GM12891 (cell line): ENCODE data around the gene NXPH4.

Experiments
- DNase-seq: peaks from one replicate; pipeline ENCODE4 v3.0.0; 2011; ENCODE audit warnings: low spot score; ENCODE audit not compliant: insufficient read length
- FAIRE-seq: peaks from 2 replicates; lab custom pipeline; 2011; peaks lifted over from hg19 to GRCh38; lab: Jason Lieb, UNC
- PAX5 ChIP-seq: IDR thresholded peaks from 2 replicates; pipeline ENCODE4 v1.6.1; 2011; ENCODE audit warnings: low read length, moderate library complexity, mild to moderate bottlenecking; ENCODE audit not compliant: insufficient read depth, severe bottlenecking
- POLR2A ChIP-seq: IDR thresholded peaks from 2 replicates; pipeline ENCODE4 v1.6.1; 2011; ENCODE audit warnings: low read depth, low read length, control low read depth
- POLR2AphosphoS5 ChIP-seq: IDR thresholded peaks from 2 replicates; pipeline ENCODE4 v1.6.1; 2011; ENCODE audit warnings: low read depth, low read length, control low read depth
- POU2F2 ChIP-seq: IDR thresholded peaks from 2 replicates; pipeline ENCODE4 v1.6.1; 2011; ENCODE audit warnings: low read depth, mild to moderate bottlenecking, control low read depth, low read length, moderate library complexity
- SPI1 ChIP-seq: IDR thresholded peaks from 2 replicates; pipeline ENCODE4 v1.6.1; 2011; ENCODE audit warnings: low read depth, low read length, control low read depth
- TAF1 ChIP-seq: IDR thresholded peaks from 2 replicates; pipeline ENCODE4 v1.6.1; 2011; ENCODE audit warnings: low read depth, low read length, control low read depth

Gene NXPH4

GRCh38 chr12:57201219-57201618 is 15.4 kb upstream of the NXPH4 start:
- no peak for DNase-seq
- no peak for TF ChIP-seq POU2F2
- TF ChIP-seq POLR2A: no peak
- FAIRE-seq: no peak

DNA sequence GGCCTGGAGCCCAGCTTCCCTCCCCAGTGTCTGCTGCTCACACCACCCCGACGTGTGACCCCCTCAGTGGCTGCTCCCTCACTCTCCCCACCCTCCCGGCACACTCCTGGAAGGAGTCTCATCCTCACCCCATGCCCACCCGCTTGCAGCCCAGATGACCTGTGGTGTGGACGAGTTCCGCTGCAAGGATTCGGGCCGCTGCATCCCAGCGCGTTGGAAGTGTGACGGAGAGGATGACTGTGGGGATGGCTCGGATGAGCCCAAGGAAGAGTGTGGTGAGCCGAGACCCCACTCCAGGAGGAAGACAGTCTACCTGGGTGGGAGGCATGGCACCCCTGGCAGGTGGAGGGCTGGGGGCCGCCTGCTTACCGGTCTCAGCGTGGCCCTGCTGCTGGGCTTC is 15.0 kb upstream of the NXPH4 start:
- TF ChIP-seq SPI1: no peak
- no peak for TF ChIP-seq POU2F2
- no peak for TF ChIP-seq TAF1
- no peak for TF ChIP-seq POLR2A
- TF ChIP-seq POLR2AphosphoS5: no peak
- no peak for TF ChIP-seq PAX5
- FAIRE-seq: no peak
- no peak for DNase-seq

- DNase-seq (no peak), FAIRE-seq (no peak)
- TF ChIP-seq POLR2A (no peak), TAF1 (no peak), POU2F2 (no peak), PAX5 (no peak), POLR2AphosphoS5 (no peak), SPI1 (no peak)
These were observed 14.3 kb upstream of the NXPH4 start for GRCh38 chr12:57202321-57202720.

- no peak for FAIRE-seq
- TF ChIP-seq POU2F2: no peak
- no peak for TF ChIP-seq SPI1
- no peak for TF ChIP-seq TAF1
- no peak for TF ChIP-seq POLR2AphosphoS5
- TF ChIP-seq PAX5: no peak
- no peak for TF ChIP-seq POLR2A
- DNase-seq: no peak
These were observed 13.4 kb upstream of the NXPH4 start for GRCh38 chr12:57203201-57203600.

DNA sequence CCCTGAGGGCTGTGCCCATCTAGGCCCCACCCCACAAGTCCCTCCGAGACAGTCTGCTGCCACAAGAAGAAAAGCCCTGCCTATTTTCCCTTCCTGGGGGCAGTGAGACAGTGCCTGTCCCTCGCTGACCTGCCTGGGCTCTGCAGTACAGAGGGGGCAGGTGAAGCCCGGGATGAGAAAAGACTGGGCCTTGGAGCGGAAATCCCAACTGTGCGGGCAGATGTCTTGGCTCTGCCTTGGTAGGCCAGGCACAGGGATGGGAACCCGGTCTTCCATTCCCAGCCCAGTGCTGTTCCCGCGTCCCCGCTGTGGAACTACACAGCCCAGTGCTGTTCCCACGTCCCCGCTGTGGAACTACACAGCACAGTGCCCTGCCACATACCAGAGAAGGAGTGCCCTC is 12.8 kb upstream of the NXPH4 start:
- FAIRE-seq (no peak), DNase-seq (no peak)
- no peak for TF ChIP-seq POLR2A
- TF ChIP-seq PAX5: no peak
- no peak for TF ChIP-seq SPI1
- no peak for TF ChIP-seq POLR2AphosphoS5
- TF ChIP-seq TAF1: no peak
- TF ChIP-seq POU2F2: no peak

DNA sequence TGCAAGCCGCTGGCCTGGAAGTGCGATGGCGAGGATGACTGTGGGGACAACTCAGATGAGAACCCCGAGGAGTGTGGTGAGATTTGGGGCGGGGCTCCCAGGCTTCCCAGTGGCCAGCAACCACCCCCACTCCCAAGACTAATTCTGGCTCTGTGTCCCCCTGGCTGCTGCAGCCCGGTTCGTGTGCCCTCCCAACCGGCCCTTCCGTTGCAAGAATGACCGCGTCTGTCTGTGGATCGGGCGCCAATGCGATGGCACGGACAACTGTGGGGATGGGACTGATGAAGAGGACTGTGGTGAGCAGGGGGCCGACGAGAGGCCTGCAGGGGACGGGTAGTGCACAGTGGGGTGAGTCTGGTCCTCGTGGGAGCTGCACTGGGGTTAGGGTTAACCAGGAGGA is 12.1 kb upstream of the NXPH4 start:
- FAIRE-seq: no peak
- no peak for TF ChIP-seq SPI1
- TF ChIP-seq POLR2A: no peak
- no peak for TF ChIP-seq PAX5
- no peak for TF ChIP-seq TAF1
- no peak for TF ChIP-seq POU2F2
- TF ChIP-seq POLR2AphosphoS5: no peak
- no peak for DNase-seq

DNA sequence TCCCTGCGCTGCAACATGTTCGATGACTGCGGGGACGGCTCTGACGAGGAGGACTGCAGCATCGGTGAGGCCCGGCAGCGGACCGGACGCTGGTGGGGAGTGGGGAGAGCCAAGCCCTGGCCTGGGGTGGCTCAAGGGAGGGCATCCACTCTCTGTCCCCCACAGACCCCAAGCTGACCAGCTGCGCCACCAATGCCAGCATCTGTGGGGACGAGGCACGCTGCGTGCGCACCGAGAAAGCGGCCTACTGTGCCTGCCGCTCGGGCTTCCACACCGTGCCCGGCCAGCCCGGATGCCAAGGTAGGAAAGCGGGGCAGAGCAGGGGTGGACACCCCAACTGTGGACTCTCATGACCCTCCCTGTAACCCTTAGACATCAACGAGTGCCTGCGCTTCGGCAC is 11.4 kb upstream of the NXPH4 start:
- TF ChIP-seq POLR2A: no peak
- no peak for TF ChIP-seq PAX5
- no peak for TF ChIP-seq SPI1
- no peak for TF ChIP-seq TAF1
- TF ChIP-seq POLR2AphosphoS5: no peak
- no peak for TF ChIP-seq POU2F2
- FAIRE-seq: no peak
- DNase-seq: no peak

- no peak for FAIRE-seq
- no peak for TF ChIP-seq TAF1
- TF ChIP-seq POU2F2: no peak
- no peak for TF ChIP-seq POLR2AphosphoS5
- no peak for TF ChIP-seq PAX5
- no peak for TF ChIP-seq POLR2A
- no peak for TF ChIP-seq SPI1
- DNase-seq: no peak
These were observed 10.7 kb upstream of the NXPH4 start for GRCh38 chr12:57205931-57206330.

DNA sequence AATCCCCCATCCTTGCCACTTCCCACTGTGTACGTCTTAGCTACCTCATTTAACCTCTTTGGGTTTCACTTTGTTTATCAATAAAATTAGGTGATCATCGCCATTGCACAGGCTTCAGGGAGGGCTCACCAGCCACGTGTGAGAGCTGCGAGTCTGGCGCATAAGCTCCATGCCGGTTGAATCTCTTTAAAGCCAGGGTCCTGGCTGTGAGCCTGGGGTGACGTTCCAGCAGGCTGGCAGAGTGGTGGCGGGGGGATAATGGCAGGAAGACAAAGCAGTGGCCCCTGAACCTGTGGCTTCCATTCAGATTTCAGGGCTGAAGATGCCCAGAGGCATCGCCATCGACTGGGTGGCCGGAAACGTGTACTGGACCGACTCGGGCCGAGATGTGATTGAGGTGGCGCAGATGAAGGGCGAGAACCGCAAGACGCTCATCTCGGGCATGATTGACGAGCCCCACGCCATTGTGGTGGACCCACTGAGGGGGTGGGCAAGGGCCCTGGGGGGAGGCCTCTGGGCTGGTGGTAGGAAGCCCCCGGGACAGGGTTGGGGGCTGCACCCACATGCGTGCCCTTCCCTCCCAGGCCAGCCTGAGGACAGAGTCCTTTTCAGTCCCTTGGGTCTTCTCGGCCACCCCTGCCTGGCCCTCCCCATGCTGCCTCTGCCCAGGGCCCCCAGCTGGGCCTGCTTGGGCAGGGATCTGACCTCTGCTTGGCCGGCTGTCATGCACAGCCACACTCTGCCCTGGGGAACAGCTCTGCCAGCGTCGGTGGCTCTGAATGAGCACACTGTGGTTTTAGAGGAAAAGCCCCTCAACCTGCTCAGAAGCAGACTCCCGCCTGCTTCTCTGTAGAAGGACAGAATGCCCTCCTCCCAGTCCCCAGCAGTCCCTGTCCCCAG is 8.6 kb upstream of the NXPH4 start:
- FAIRE-seq (no peak), DNase-seq (no peak)
- TF ChIP-seq POLR2A (no peak), POLR2AphosphoS5 (no peak), POU2F2 (no peak), SPI1 (no peak), PAX5 (no peak), TAF1 (no peak)
